A549 (cell line): ENCODE measurements around the gene TULP1. TPM values are rescaled to one million over a fixed set of nuclear protein-coding genes. Genes with fewer than 3 reads are reported as not detected.

ENCODE experiments used
- ATAC-seq, 2 experiments: fragments of 200-7000 bp in 1 of 2; fragments of >200 bp in 1 of 2; cut with Nextera tagmentation in 1 of 2; cut with Tn5 transposase in 1 of 2; 3 replicates each; pipeline versions ENCODE4 v1.8.0 to v1.9.1; 2018 to 2020; ENCODE audit warnings: mild to moderate bottlenecking in 1 of 2, moderate library complexity in 1 of 2
- CTCF ChIA-PET: fragments of 300-600 bp; sonication (Branson Sonifier 250); formaldehyde crosslinking; extraction: SDS; loops from one replicate; lab custom pipeline; 2021; ENCODE audit warnings: antibody characterized with exemption, inconsistent platforms; lab: Yijun Ruan, JAX
- POLR2A ChIA-PET: fragments of 350-600 bp; formaldehyde crosslinking; extraction: SDS; loops from one replicate; lab custom pipeline; 2021; ENCODE audit warnings: antibody characterized with exemption, inconsistent platforms; lab: Yijun Ruan, JAX
- DNase-seq, 2 experiments: peaks; one replicate each; pipeline versions ENCODE4 v3.0.0 to v3.0.0-alpha.2; 2011 to 2016; ENCODE audit warnings: low read depth in 1 of 2, low spot score in 1 of 2
- FAIRE-seq: peaks from 2 replicates; lab custom pipeline; 2011; peaks lifted over from hg19 to GRCh38; lab: Jason Lieb, UNC
- H3K27ac ChIP-seq, 2 experiments: fragments of >200 bp; sonication (Bioruptor Twin); formaldehyde crosslinking; 3 replicates each; pipeline ENCODE4 v1.5.1; 2016 to 2017
- H3K4me1 ChIP-seq: fragments of >200 bp; sonication (Bioruptor Twin); formaldehyde crosslinking; 3 replicates; pipeline ENCODE4 v1.6.1; 2016
- H3K4me2 ChIP-seq: fragments of >200 bp; sonication (Bioruptor Twin); formaldehyde crosslinking; 3 replicates; pipeline ENCODE4 v1.6.1; 2016
- H3K4me3 ChIP-seq: fragments of >200 bp; sonication (Bioruptor Twin); formaldehyde crosslinking; 3 replicates; pipeline ENCODE4 v1.5.1; 2016
- H3K9me3 ChIP-seq: fragments of >200 bp; sonication (Bioruptor Twin); formaldehyde crosslinking; 3 replicates; pipeline ENCODE4 v1.6.1; 2016
- CBX2 ChIP-seq: fragments of 200-600 bp; sonication (generic); IDR thresholded peaks from 2 replicates; pipeline ENCODE4 v1.6.1; 2016; ENCODE audit warnings: low read depth, mild to moderate bottlenecking, borderline replicate concordance
- CBX8 ChIP-seq: fragments of 200-600 bp; sonication (generic); IDR thresholded peaks from 2 replicates; pipeline ENCODE4 v1.6.1; 2016
- E2F6 ChIP-seq: IDR thresholded peaks from 2 replicates; pipeline ENCODE4 v1.6.1; 2012; ENCODE audit warnings: low read depth, borderline replicate concordance
- EHF ChIP-seq: fragments of 250-450 bp; sonication (Bioruptor Pico); IDR thresholded peaks from 2 replicates; pipeline ENCODE4 v1.5.0; 2020; ENCODE audit warnings: mild to moderate bottlenecking
- EHMT2 ChIP-seq: fragments of 200-600 bp; sonication (generic); IDR thresholded peaks from 2 replicates; pipeline ENCODE4 v1.6.1; 2016; ENCODE audit warnings: antibody characterized with exemption, low read depth, mild to moderate bottlenecking, moderate library complexity
- FOSB ChIP-seq: fragments of 250-450 bp; sonication (Bioruptor Pico); IDR thresholded peaks from 2 replicates; pipeline ENCODE4 v1.5.0; 2020; ENCODE audit warnings: mild to moderate bottlenecking, moderate library complexity
- FOSL2 ChIP-seq, 2 experiments: fragments of 450-650 bp in 1 of 2; fragments of >200 bp in 1 of 2; sonication (Bioruptor Twin) in 1 of 2; formaldehyde crosslinking; IDR thresholded peaks; 2 replicates each; pipeline versions ENCODE4 v1.5.0 to v1.6.1; 2016 to 2020; ENCODE audit warnings: mild to moderate bottlenecking in 1 of 2, moderate library complexity in 1 of 2
- FOXS1 ChIP-seq: fragments of 250-450 bp; sonication (Bioruptor Pico); IDR thresholded peaks from 2 replicates; pipeline ENCODE4 v1.5.0; 2020; ENCODE audit warnings: mild to moderate bottlenecking, moderate library complexity
- HES2 ChIP-seq: fragments of >200 bp; sonication (Bioruptor Twin); formaldehyde crosslinking; IDR thresholded peaks from 2 replicates; pipeline ENCODE4 v1.6.1; 2016
- HEYL ChIP-seq: fragments of 250-450 bp; sonication (Bioruptor Pico); IDR thresholded peaks from 2 replicates; pipeline ENCODE4 v1.8.0; 2021; ENCODE audit warnings: mild to moderate bottlenecking, moderate library complexity
- HOXA7 ChIP-seq: fragments of 250-450 bp; sonication (Bioruptor Pico); IDR thresholded peaks from 2 replicates; pipeline ENCODE4 v1.5.0; 2020; ENCODE audit warnings: mild to moderate bottlenecking, moderate library complexity
- HOXB5 ChIP-seq: fragments of 250-450 bp; sonication (Bioruptor Pico); IDR thresholded peaks from 2 replicates; pipeline ENCODE4 v1.5.0; 2020; ENCODE audit warnings: mild to moderate bottlenecking, moderate library complexity
- MAFK ChIP-seq: fragments of 450-650 bp; IDR thresholded peaks from 2 replicates; pipeline ENCODE4 v1.6.1; 2014; ENCODE audit not compliant: partially characterized antibody
- MAZ ChIP-seq: fragments of 150-350 bp; IDR thresholded peaks from 2 replicates; pipeline ENCODE4 v1.6.1; 2014; ENCODE audit warnings: antibody characterized with exemption, low read depth, low read length, borderline replicate concordance
- NPAS2 ChIP-seq: fragments of 250-450 bp; sonication (Bioruptor Pico); IDR thresholded peaks from 2 replicates; pipeline ENCODE4 v1.8.0; 2022; ENCODE audit warnings: mild to moderate bottlenecking, moderate library complexity, borderline replicate concordance
- PHF8 ChIP-seq: fragments of 200-600 bp; sonication (generic); IDR thresholded peaks from 2 replicates; pipeline ENCODE4 v1.6.1; 2016; ENCODE audit warnings: low read depth, mild to moderate bottlenecking, antibody characterized with exemption, moderate library complexity, borderline replicate concordance
- POLR2A ChIP-seq: IDR thresholded peaks from 2 replicates; pipeline ENCODE4 v1.6.1; 2012; ENCODE audit warnings: mild to moderate bottlenecking, low read length
- POLR2AphosphoS2 ChIP-seq: conservative IDR thresholded peaks from 2 replicates; pipeline ENCODE4 v1.6.1; 2012; ENCODE audit warnings: low read length, improper control_type of control experiment, inconsistent platforms
- RARB ChIP-seq: fragments of 250-450 bp; sonication (Bioruptor Pico); IDR thresholded peaks from 2 replicates; pipeline ENCODE4 v1.8.0; 2021; ENCODE audit warnings: mild to moderate bottlenecking, moderate library complexity
- RCOR1 ChIP-seq: fragments of 150-350 bp; IDR thresholded peaks from 2 replicates; pipeline ENCODE4 v1.6.1; 2014; ENCODE audit warnings: antibody characterized with exemption, low read length, low read depth
- SMC3 ChIP-seq: fragments of >200 bp; sonication (Bioruptor Twin); formaldehyde crosslinking; IDR thresholded peaks from 3 replicates; pipeline ENCODE4 v1.6.1; 2018; ENCODE audit warnings: inconsistent platforms
- SREBF2 ChIP-seq: fragments of 450-650 bp; IDR thresholded peaks from 2 replicates; pipeline ENCODE4 v1.6.1; 2014; ENCODE audit warnings: mild to moderate bottlenecking, moderate library complexity
- TP53 ChIP-seq: fragments of 250-450 bp; sonication (Bioruptor Pico); IDR thresholded peaks from 2 replicates; pipeline ENCODE4 v1.5.0; 2021; ENCODE audit warnings: mild to moderate bottlenecking, moderate library complexity
- ZFP36 ChIP-seq: fragments of 450-650 bp; IDR thresholded peaks from 2 replicates; pipeline ENCODE4 v1.6.1; 2014; ENCODE audit warnings: borderline replicate concordance; ENCODE audit not compliant: partially characterized antibody
- ZNF302 ChIP-seq: fragments of 250-450 bp; sonication (Bioruptor Pico); IDR thresholded peaks from 2 replicates; pipeline ENCODE4 v1.9.0; 2021; ENCODE audit warnings: inconsistent platforms, mild to moderate bottlenecking, moderate library complexity
- WGBS: methylation state at CpG from one replicate; pipeline ENCODE4 v1.1.6; 2017; ENCODE audit errors: missing lambda C conversion rate; 5-methylcytosine and 5-hydroxymethylcytosine counted together
- polyA plus RNA-seq, 4 experiments: library from polyadenylated mRNA; depleted of rRNA in 3 of 4; stranded (reverse); fragments of >200 nt; fragmentation: RNase III in 1 of 4; extraction: RNeasy Plus Mini Kit Qiagen cat#74134 plus additional on column Dnase treatment in 1 of 4; gene quantifications; 2 replicates in 3 of 4; 3 replicates in 1 of 4; pipeline ENCODE4 v1.2.3, GENCODE V29; 2011 to 2017
- TF ChIP-seq, protein P1 (sequence below): fragments of >200 bp; sonication (Bioruptor Twin); formaldehyde crosslinking; IDR thresholded peaks from 3 replicates; pipeline ENCODE4 v1.6.1; 2016
- TF ChIP-seq, protein P2 (sequence below): fragments of 250-450 bp; sonication (Bioruptor Pico); IDR thresholded peaks from 2 replicates; pipeline ENCODE4 v1.5.0; 2021; ENCODE audit warnings: mild to moderate bottlenecking, moderate library complexity, borderline replicate concordance

The TULP1 gene
- polyA plus RNA-seq, 2 of the 4 experiments (the other 2 are of a cell fraction): not detected

- no peak for DNase-seq
- no peak overlapping the region for H3K4me3 ChIP-seq
- ChIA-PET CTCF (interaction anchor here (1.1 to 2.3 kb wide), 2 partner anchors 11 to 225 kb away, joined by 3 to 5 read pairs; partner anchors contain the start of gene ARMC12), POLR2A (no interaction called here)
- no peak for FAIRE-seq
- no peak for ATAC-seq
- H3K4me2 ChIP-seq: no peak overlapping the region
- no peak for TF ChIP-seq RARB (CRISPR knock-in tag)
- no peak for TF ChIP-seq SREBF2
- no peak for TF ChIP-seq POLR2A
- TF ChIP-seq SMC3: no peak
- no peak for TF ChIP-seq HEYL (CRISPR knock-in tag)
- no peak for TF ChIP-seq E2F6
- TF ChIP-seq ZFP36: no peak
- TF ChIP-seq MAFK: no peak
- TF ChIP-seq CBX8: no peak
- TF ChIP-seq POLR2AphosphoS2: no peak
- TF ChIP-seq FOXS1 (CRISPR knock-in tag): no peak
- no peak for TF ChIP-seq FOSL2 (IDR thresholded peaks at IDR 0.05)
- TF ChIP-seq FOSL2 (CRISPR knock-in tag; IDR thresholded peaks at IDR 0.05): no peak
- TF ChIP-seq FOSB: no peak
- no peak for TF ChIP-seq RCOR1
- no peak for TF ChIP-seq TP53 (CRISPR knock-in tag)
- no peak overlapping the region for H3K27ac ChIP-seq
- H3K9me3 ChIP-seq: no peaks in the 10 kb centered on the region
- WGBS: 77% methylated on average over 31 of the region's 32 CpGs
- no peaks in the 10 kb centered on the region for H3K4me1 ChIP-seq
These were observed 1.1 kb downstream of the TULP1 start for GRCh38 chr6:35511562-35511941.

DNA sequence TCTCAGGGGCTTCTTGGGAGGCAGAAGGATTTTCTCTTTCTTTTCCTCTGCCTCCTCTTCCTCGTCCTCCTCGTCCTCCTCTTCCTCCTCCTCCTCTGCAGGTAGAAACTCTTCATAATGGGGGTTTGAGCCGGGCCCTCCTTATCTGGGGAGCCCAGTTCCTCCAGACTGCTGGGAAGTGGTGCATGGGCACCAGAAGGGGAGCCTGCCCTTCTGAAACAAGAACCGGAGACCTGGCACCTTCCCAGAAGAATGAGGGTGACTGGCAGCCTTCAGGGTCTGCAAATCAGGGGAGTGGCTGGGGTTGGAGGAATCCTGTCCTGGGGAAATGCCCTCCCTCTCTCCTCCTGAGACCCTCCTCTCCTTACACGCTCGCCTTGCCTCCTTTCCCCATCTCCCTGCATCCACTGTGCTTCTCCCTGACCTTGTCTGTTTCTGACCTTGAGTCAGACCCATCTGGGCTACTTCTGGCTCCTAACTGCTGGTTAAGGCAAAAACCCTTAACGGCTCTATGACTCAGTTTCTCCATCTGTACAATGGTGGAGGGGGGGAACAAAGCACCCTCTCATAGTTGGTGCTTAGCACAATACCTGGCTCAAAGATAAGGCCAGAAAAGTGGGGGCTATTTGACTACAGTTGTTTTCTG, 1.7 kb downstream of the TULP1 start:
- H3K4me3 ChIP-seq: no peak overlapping the region
- CTCF ChIA-PET: interaction anchor here (1.1 to 2.3 kb wide), 2 partner anchors 11 to 226 kb away, joined by 3 to 5 read pairs; partner anchors contain the start of gene ARMC12
- TF ChIP-seq EHF (no peak), SREBF2 (no peak), HES2 (no peak), CBX8 (no peak), EHMT2 (no peak), MAZ (no peak), TP53 (CRISPR knock-in tag) (no peak), FOSL2 (IDR thresholded peaks at IDR 0.05) (no peak), FOSL2 (CRISPR knock-in tag; IDR thresholded peaks at IDR 0.05) (no peak), POLR2AphosphoS2 (no peak), RCOR1 (no peak), CBX2 (no peak), PHF8 (no peak), HOXA7 (no peak), FOSB (no peak), NPAS2 (CRISPR knock-in tag) (no peak), ZNF302 (CRISPR knock-in tag) (no peak), HOXB5 (CRISPR knock-in tag) (no peak)
- TF ChIP-seq, protein P1, sequence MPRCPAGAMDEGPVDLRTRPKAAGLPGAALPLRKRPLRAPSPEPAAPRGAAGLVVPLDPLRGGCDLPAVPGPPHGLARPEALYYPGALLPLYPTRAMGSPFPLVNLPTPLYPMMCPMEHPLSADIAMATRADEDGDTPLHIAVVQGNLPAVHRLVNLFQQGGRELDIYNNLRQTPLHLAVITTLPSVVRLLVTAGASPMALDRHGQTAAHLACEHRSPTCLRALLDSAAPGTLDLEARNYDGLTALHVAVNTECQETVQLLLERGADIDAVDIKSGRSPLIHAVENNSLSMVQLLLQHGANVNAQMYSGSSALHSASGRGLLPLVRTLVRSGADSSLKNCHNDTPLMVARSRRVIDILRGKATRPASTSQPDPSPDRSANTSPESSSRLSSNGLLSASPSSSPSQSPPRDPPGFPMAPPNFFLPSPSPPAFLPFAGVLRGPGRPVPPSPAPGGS: no peak
- TF ChIP-seq, protein P2, sequence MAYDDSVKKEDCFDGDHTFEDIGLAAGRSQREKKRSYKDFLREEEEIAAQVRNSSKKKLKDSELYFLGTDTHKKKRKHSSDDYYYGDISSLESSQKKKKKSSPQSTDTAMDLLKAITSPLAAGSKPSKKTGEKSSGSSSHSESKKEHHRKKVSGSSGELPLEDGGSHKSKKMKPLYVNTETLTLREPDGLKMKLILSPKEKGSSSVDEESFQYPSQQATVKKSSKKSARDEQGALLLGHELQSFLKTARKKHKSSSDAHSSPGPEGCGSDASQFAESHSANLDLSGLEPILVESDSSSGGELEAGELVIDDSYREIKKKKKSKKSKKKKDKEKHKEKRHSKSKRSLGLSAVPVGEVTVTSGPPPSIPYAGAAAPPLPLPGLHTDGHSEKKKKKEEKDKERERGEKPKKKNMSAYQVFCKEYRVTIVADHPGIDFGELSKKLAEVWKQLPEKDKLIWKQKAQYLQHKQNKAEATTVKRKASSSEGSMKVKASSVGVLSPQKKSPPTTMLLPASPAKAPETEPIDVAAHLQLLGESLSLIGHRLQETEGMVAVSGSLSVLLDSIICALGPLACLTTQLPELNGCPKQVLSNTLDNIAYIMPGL (CRISPR knock-in tag): no peak
- TF ChIP-seq, all 56 proteins: peak for 0
- no peaks in the 10 kb centered on the region for H3K9me3 ChIP-seq
- POLR2A ChIA-PET: no interaction called here
- FAIRE-seq (no peak), ATAC-seq (no peak), DNase-seq (no peak)
- 67% methylated on average over 6 of the region's 7 CpGs for WGBS
- H3K4me2 ChIP-seq: no peak overlapping the region
- no peak overlapping the region for H3K27ac ChIP-seq
- no peaks in the 10 kb centered on the region for H3K4me1 ChIP-seq
